WTC11 (cell line): ENCODE data around the gene SMIM44. TPM values are rescaled to one million over a fixed set of nuclear protein-coding genes. Genes with fewer than 3 reads are reported as not detected.

Source experiments
- ATAC-seq: fragments of 200-7000 bp; cut with Tn5 transposase; 2 replicates; pipeline ENCODE4 v1.10.0; 2021; ENCODE audit warnings: mild to moderate bottlenecking, moderate library complexity
- CTCF ChIA-PET: fragments of 300-600 bp; sonication (Branson Sonifier 250); formaldehyde crosslinking; loops from one replicate; lab custom pipeline; 2021; ENCODE audit warnings: antibody characterized with exemption; lab: Charles Lee
- POLR2A ChIA-PET: fragments of 350-600 bp; sonication (Branson Sonifier 250); formaldehyde crosslinking; loops from one replicate; lab custom pipeline; 2021; ENCODE audit warnings: antibody characterized with exemption; lab: Charles Lee
- DNase-seq: peaks from one replicate; pipeline ENCODE4 v3.0.0; 2021; ENCODE audit warnings: low spot score
- H3K27ac Mint-ChIP-seq: 2 replicates; pipeline ENCODE4 v1.8.0; 2021; ENCODE audit warnings: mixed read lengths
- H3K27me3 Mint-ChIP-seq: 2 replicates; pipeline ENCODE4 v1.8.0; 2021; ENCODE audit warnings: low read depth, mild to moderate bottlenecking, moderate library complexity, mixed read lengths
- H3K36me3 Mint-ChIP-seq: 2 replicates; pipeline ENCODE4 v1.8.0; 2021; ENCODE audit warnings: mixed read lengths
- H3K4me1 Mint-ChIP-seq: 2 replicates; pipeline ENCODE4 v1.8.0; 2022; ENCODE audit warnings: mixed read lengths
- H3K4me3 Mint-ChIP-seq: 2 replicates; pipeline ENCODE4 v1.8.0; 2021; ENCODE audit warnings: mild to moderate bottlenecking, moderate library complexity, mixed read lengths
- H3K9me3 Mint-ChIP-seq: 2 replicates; pipeline ENCODE4 v1.8.0; 2021; ENCODE audit warnings: mixed read lengths
- CBFB ChIP-seq: sonication (generic); formaldehyde crosslinking; IDR thresholded peaks from 2 replicates; pipeline ENCODE4 v1.8.1; 2022; ENCODE audit warnings: mild to moderate bottlenecking, low read depth, missing genetic modification reagents
- CREM ChIP-seq: sonication (generic); formaldehyde crosslinking; IDR thresholded peaks from 2 replicates; pipeline ENCODE4 v1.8.1; 2022; ENCODE audit warnings: mild to moderate bottlenecking, missing genetic modification reagents, moderate library complexity
- EMX1 ChIP-seq: fragments of 250-450 bp; sonication (Bioruptor Pico); IDR thresholded peaks from 2 replicates; pipeline ENCODE4 v1.8.0; 2021; ENCODE audit warnings: mild to moderate bottlenecking
- FOXK1 ChIP-seq: sonication (generic); formaldehyde crosslinking; IDR thresholded peaks from 2 replicates; pipeline ENCODE4 v1.8.0; 2022; ENCODE audit warnings: mild to moderate bottlenecking, moderate library complexity, missing genetic modification reagents
- GTF2I ChIP-seq: fragments of 250-450 bp; sonication (Bioruptor Pico); conservative IDR thresholded peaks from 2 replicates; pipeline ENCODE4 v1.4.0; 2021; ENCODE audit warnings: mild to moderate bottlenecking
- NR1H2 ChIP-seq: sonication (generic); formaldehyde crosslinking; IDR thresholded peaks from 2 replicates; pipeline ENCODE4 v1.9.0; 2021; ENCODE audit warnings: mild to moderate bottlenecking, moderate library complexity, missing genetic modification reagents
- NR2C2 ChIP-seq: sonication (generic); formaldehyde crosslinking; IDR thresholded peaks from 2 replicates; pipeline ENCODE4 v1.8.0; 2022; ENCODE audit warnings: mild to moderate bottlenecking, missing genetic modification reagents
- NR3C1 ChIP-seq: sonication (generic); formaldehyde crosslinking; conservative IDR thresholded peaks from 2 replicates; pipeline ENCODE4 v1.8.1; 2023; ENCODE audit warnings: low read depth, mild to moderate bottlenecking, missing genetic modification reagents
- PRRX2 ChIP-seq: fragments of 250-450 bp; sonication (Bioruptor Pico); IDR thresholded peaks from 2 replicates; pipeline ENCODE4 v1.8.0; 2021; ENCODE audit warnings: mild to moderate bottlenecking
- SOX15 ChIP-seq: fragments of 250-450 bp; sonication (Bioruptor Pico); IDR thresholded peaks from 2 replicates; pipeline ENCODE4 v1.9.0; 2021; ENCODE audit warnings: mild to moderate bottlenecking
- TEAD4 ChIP-seq: sonication (generic); formaldehyde crosslinking; IDR thresholded peaks from 2 replicates; pipeline ENCODE4 v1.8.0; 2022; ENCODE audit warnings: mild to moderate bottlenecking, missing genetic modification reagents
- TP53 ChIP-seq: sonication (generic); formaldehyde crosslinking; IDR thresholded peaks from 2 replicates; pipeline ENCODE4 v1.8.1; 2023; ENCODE audit warnings: mild to moderate bottlenecking, missing genetic modification reagents
- ZNF138 ChIP-seq: sonication (generic); formaldehyde crosslinking; conservative IDR thresholded peaks from 2 replicates; pipeline ENCODE4 v1.8.1; 2022; ENCODE audit warnings: mild to moderate bottlenecking, moderate library complexity, missing genetic modification reagents
- ZNF219 ChIP-seq: sonication (generic); formaldehyde crosslinking; IDR thresholded peaks from 2 replicates; pipeline ENCODE4 v1.8.0; 2023; ENCODE audit warnings: missing genetic modification reagents, mild to moderate bottlenecking, borderline replicate concordance
- ZNF263 ChIP-seq: sonication (generic); formaldehyde crosslinking; IDR thresholded peaks from 2 replicates; pipeline ENCODE4 v1.8.1; 2022; ENCODE audit warnings: low read depth, mild to moderate bottlenecking, moderate library complexity, missing genetic modification reagents
- total RNA-seq: library from RNA; stranded (reverse); gene quantifications from 3 replicates; pipeline ENCODE4 v1.2.3, GENCODE V29; 2021
- TF ChIP-seq, protein P1 (sequence below): sonication (generic); formaldehyde crosslinking; IDR thresholded peaks from 2 replicates; pipeline ENCODE4 v1.8.1; 2022; ENCODE audit warnings: missing genetic modification reagents, borderline replicate concordance
- TF ChIP-seq, protein P2 (sequence below): sonication (generic); formaldehyde crosslinking; conservative IDR thresholded peaks from 2 replicates; pipeline ENCODE4 v1.8.1; 2022; ENCODE audit warnings: mild to moderate bottlenecking, missing genetic modification reagents
- TF ChIP-seq, protein P3 (sequence below): sonication (generic); formaldehyde crosslinking; IDR thresholded peaks from 2 replicates; pipeline ENCODE4 v1.8.1; 2022; ENCODE audit warnings: mild to moderate bottlenecking, moderate library complexity, missing genetic modification reagents
- TF ChIP-seq, protein P4 (sequence below): sonication (generic); formaldehyde crosslinking; IDR thresholded peaks from 2 replicates; pipeline ENCODE4 v1.8.1; 2023; ENCODE audit warnings: mild to moderate bottlenecking, missing genetic modification reagents
- TF ChIP-seq, protein P5 (sequence below): sonication (generic); formaldehyde crosslinking; IDR thresholded peaks from 2 replicates; pipeline ENCODE4 v1.8.0; 2023; ENCODE audit warnings: missing genetic modification reagents
- TF ChIP-seq, protein P6 (sequence below): sonication (generic); formaldehyde crosslinking; IDR thresholded peaks from 2 replicates; pipeline ENCODE4 v1.8.1; 2023; ENCODE audit warnings: mild to moderate bottlenecking, moderate library complexity, missing genetic modification reagents

Gene SMIM44
- total RNA-seq, 1 experiment from 2014 or later = not detected

DNA sequence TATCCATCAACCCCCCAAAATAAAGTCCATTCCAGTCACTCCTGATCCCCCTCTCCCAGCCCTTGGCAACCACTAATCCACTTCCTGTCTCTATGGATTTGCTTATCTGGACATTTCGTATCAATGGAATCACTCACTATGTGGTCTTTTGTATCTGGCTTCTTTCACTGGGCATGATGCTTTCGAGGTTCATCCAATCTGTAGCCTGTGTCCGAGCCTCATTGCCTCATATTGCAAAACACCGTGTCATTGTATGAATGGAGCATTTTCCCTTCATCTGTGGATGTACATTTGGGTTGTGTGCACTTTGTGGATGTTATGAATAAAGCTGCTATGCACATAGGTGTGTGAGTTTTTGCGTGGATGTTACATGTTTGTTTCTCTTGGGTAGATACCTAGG lies 21.5 kb upstream of the SMIM44 start (continued):
- TF ChIP-seq, protein P1, sequence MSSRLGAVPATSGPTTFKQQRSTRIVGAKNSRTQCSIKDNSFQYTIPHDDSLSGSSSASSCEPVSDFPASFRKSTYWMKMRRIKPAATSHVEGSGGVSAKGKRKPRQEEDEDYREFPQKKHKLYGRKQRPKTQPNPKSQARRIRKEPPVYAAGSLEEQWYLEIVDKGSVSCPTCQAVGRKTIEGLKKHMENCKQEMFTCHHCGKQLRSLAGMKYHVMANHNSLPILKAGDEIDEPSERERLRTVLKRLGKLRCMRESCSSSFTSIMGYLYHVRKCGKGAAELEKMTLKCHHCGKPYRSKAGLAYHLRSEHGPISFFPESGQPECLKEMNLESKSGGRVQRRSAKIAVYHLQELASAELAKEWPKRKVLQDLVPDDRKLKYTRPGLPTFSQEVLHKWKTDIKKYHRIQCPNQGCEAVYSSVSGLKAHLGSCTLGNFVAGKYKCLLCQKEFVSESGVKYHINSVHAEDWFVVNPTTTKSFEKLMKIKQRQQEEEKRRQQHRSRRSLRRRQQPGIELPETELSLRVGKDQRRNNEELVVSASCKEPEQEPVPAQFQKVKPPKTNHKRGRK (CRISPR knock-in tag) = no peak
- no peak for TF ChIP-seq TEAD4
- TF ChIP-seq, protein P2, sequence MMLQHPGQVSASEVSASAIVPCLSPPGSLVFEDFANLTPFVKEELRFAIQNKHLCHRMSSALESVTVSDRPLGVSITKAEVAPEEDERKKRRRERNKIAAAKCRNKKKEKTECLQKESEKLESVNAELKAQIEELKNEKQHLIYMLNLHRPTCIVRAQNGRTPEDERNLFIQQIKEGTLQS (CRISPR knock-in tag) = no peak
- TF ChIP-seq, all 79 proteins: peak for 0

DNA sequence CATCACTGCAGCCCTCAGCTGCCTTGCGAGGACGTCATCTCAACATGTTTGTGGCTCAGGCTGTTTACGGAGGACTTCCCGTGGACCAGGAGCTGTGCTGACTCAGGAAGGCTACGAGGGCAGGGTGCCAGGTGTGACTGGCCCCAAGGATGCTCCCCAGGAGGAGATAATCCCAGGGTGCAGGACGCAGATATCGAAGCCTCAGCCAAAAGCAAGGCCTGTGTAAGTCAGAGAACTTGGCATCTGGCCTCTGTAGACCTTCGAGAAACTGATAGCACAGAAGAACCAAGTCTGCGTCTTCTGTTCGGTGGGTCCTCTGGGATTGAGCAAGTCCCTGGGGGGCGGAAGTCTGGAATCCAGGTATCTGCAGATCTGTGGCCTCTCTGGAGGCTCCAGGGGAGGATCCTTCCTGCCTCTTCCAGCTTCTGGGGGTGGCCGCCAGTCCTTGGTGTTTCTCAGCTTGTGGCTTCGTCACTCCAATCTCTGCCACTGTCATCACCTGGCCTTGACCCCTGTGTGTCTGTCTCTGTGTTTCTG lies 19.9 kb upstream of the SMIM44 start:
- Mint-ChIP-seq H3K27ac (no peak overlapping the region), H3K4me3 (no peak overlapping the region), H3K27me3 (no peaks in the 10 kb centered on the region), H3K4me1 (peaks cover 23% of the 10 kb centered on the region), H3K9me3 (no peaks in the 10 kb centered on the region), H3K36me3 (peaks cover under 1% of the 10 kb centered on the region)
- POLR2A ChIA-PET = no interaction called here
- CTCF ChIA-PET = interaction anchor here (0.7 to 1.6 kb wide), 4 partner anchors 18 to 317 kb away, joined by 3 to 8 read pairs (median 4); partner anchors contain the start of gene NCLN
- no peak for ATAC-seq
- TF ChIP-seq ZNF263 (CRISPR knock-in tag) (no peak), CBFB (CRISPR knock-in tag) (no peak), ZNF138 (no peak), FOXK1 (CRISPR knock-in tag) (no peak), CREM (CRISPR knock-in tag) (no peak), SOX15 (CRISPR knock-in tag) (no peak), GTF2I (CRISPR knock-in tag) (no peak)
- TF ChIP-seq, protein P3, sequence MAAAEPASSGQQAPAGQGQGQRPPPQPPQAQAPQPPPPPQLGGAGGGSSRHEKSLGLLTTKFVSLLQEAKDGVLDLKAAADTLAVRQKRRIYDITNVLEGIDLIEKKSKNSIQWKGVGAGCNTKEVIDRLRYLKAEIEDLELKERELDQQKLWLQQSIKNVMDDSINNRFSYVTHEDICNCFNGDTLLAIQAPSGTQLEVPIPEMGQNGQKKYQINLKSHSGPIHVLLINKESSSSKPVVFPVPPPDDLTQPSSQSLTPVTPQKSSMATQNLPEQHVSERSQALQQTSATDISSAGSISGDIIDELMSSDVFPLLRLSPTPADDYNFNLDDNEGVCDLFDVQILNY (CRISPR knock-in tag) = no peak
- TF ChIP-seq, protein P4, sequence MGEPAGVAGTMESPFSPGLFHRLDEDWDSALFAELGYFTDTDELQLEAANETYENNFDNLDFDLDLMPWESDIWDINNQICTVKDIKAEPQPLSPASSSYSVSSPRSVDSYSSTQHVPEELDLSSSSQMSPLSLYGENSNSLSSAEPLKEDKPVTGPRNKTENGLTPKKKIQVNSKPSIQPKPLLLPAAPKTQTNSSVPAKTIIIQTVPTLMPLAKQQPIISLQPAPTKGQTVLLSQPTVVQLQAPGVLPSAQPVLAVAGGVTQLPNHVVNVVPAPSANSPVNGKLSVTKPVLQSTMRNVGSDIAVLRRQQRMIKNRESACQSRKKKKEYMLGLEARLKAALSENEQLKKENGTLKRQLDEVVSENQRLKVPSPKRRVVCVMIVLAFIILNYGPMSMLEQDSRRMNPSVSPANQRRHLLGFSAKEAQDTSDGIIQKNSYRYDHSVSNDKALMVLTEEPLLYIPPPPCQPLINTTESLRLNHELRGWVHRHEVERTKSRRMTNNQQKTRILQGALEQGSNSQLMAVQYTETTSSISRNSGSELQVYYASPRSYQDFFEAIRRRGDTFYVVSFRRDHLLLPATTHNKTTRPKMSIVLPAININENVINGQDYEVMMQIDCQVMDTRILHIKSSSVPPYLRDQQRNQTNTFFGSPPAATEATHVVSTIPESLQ (CRISPR knock-in tag) = no peak
- DNase-seq = no peak

DNA sequence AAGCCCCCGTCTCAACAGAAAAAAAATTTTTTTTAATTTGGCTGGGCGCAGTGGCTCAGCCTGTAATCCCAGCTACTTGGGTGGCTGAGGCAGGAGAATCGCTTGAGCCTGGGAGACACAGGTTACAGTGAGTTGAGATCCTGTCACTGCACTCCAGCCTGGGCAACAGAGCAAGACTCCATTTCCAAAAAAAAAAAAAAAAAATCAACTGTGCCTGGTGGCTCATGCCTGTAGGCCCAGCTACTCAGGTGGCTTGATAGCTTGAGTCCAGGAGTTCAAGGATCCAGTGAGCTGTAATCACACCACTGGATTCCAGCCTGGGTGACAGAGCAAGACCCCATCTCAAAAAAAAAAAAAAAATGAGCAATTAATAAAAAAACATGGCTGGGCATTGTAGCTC lies 18.5 kb upstream of the SMIM44 start:
- Mint-ChIP-seq H3K36me3 (peaks cover 14% of the 10 kb centered on the region), H3K4me1 (peaks cover 16% of the 10 kb centered on the region), H3K27me3 (no peaks in the 10 kb centered on the region), H3K4me3 (no peak overlapping the region), H3K27ac (no peak overlapping the region), H3K9me3 (no peaks in the 10 kb centered on the region)
- ChIA-PET CTCF (interaction anchor here (0.7 to 2.3 kb wide), 5 partner anchors 17 to 853 kb away, joined by 3 to 23 read pairs (median 4); no protein-coding TSS in a partner anchor), POLR2A (no interaction called here)
- DNase-seq (no peak), ATAC-seq (no peak)
- TF ChIP-seq PRRX2 = no peak
- TF ChIP-seq, protein P5, sequence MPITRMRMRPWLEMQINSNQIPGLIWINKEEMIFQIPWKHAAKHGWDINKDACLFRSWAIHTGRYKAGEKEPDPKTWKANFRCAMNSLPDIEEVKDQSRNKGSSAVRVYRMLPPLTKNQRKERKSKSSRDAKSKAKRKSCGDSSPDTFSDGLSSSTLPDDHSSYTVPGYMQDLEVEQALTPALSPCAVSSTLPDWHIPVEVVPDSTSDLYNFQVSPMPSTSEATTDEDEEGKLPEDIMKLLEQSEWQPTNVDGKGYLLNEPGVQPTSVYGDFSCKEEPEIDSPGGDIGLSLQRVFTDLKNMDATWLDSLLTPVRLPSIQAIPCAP (CRISPR knock-in tag) = no peak
- TF ChIP-seq, protein P6, sequence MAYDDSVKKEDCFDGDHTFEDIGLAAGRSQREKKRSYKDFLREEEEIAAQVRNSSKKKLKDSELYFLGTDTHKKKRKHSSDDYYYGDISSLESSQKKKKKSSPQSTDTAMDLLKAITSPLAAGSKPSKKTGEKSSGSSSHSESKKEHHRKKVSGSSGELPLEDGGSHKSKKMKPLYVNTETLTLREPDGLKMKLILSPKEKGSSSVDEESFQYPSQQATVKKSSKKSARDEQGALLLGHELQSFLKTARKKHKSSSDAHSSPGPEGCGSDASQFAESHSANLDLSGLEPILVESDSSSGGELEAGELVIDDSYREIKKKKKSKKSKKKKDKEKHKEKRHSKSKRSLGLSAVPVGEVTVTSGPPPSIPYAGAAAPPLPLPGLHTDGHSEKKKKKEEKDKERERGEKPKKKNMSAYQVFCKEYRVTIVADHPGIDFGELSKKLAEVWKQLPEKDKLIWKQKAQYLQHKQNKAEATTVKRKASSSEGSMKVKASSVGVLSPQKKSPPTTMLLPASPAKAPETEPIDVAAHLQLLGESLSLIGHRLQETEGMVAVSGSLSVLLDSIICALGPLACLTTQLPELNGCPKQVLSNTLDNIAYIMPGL (CRISPR knock-in tag) = no peak
- no peak for TF ChIP-seq NR3C1 (CRISPR knock-in tag)
- no peak for TF ChIP-seq ZNF219 (CRISPR knock-in tag)
- TF ChIP-seq, protein P4 (CRISPR knock-in tag) = no peak
- TF ChIP-seq NR2C2 (CRISPR knock-in tag) = no peak
- TF ChIP-seq EMX1 (CRISPR knock-in tag) = no peak
- no peak for TF ChIP-seq NR1H2 (CRISPR knock-in tag)
- TF ChIP-seq ZNF138 = no peak
- no peak for TF ChIP-seq TP53 (CRISPR knock-in tag)
- no peak for TF ChIP-seq CREM (CRISPR knock-in tag)
